ELR (cell line): ENCODE measurements around the gene CELA3A.
"Not testable (repeated sequence)": the region's sequence is repeated elsewhere in the genome, so short reads cannot be mapped to it uniquely, and the experiment has no call there.

Experiments
- DNase-seq: peaks from one replicate; pipeline ENCODE4 v3.0.0-alpha.2; 2015; ENCODE audit warnings: low read depth

The CELA3A gene

GRCh38 chr1:22018583-22019559 lies 17.4 kb downstream of the CELA3A start:
- peak; percentile 93 for DNase-seq

- no peak for DNase-seq
These were observed 19.6 kb downstream of the CELA3A start for GRCh38 chr1:22021061-22021460.

- DNase-seq, result peak; percentile 94
These were observed 23.3 kb downstream of the CELA3A start for GRCh38 chr1:22024485-22025367.

- DNase-seq, result peak; percentile 91
These were observed 24.1 kb downstream of the CELA3A start for GRCh38 chr1:22025368-22026155.

GRCh38 chr1:22026924-22027289 lies 25.4 kb downstream of the CELA3A start:
- no peak for DNase-seq

GRCh38 chr1:22030057-22030456 lies 28.6 kb downstream of the CELA3A start:
- DNase-seq, result no peak

GRCh38 chr1:22030473-22030872 lies 29.0 kb downstream of the CELA3A start:
- no peak for DNase-seq

GRCh38 chr1:22031214-22031962 lies 29.9 kb downstream of the CELA3A start:
- no peak for DNase-seq

- not testable (repeated sequence) for DNase-seq
These were observed 33.4 kb downstream of the CELA3A start for GRCh38 chr1:22034834-22035233.

GRCh38 chr1:22037520-22037919 lies 36.1 kb downstream of the CELA3A start:
- DNase-seq, result no peak

- no peak for DNase-seq
These were observed 36.6 kb downstream of the CELA3A start for GRCh38 chr1:22038036-22038435.

GRCh38 chr1:22039594-22040285 lies 38.3 kb downstream of the CELA3A start:
- peak; percentile 62 for DNase-seq

- DNase-seq, result no peak
These were observed 38.8 kb downstream of the CELA3A start for GRCh38 chr1:22040286-22040623.

- DNase-seq, result no peak
These were observed 40.0 kb downstream of the CELA3A start for GRCh38 chr1:22041505-22041904.

- no peak for DNase-seq
These were observed 41.8 kb downstream of the CELA3A start for GRCh38 chr1:22043198-22043769.

GRCh38 chr1:22044690-22045420 lies 43.4 kb downstream of the CELA3A start:
- DNase-seq, result peak; percentile 74

GRCh38 chr1:22045604-22046228 lies 44.3 kb downstream of the CELA3A start:
- DNase-seq, result peak; percentile 39

- peak; percentile 11 for DNase-seq
These were observed 47.1 kb downstream of the CELA3A start for GRCh38 chr1:22048351-22049192.
